RWPE2 (cell line): ENCODE results near the gene THRB.

Experiments used
- ATAC-seq: fragments of 200-7000 bp; cut with Tn5 transposase; 3 replicates; pipeline ENCODE4 v1.9.1; 2021; ENCODE audit warnings: low read depth
- DNase-seq: peaks from one replicate; pipeline ENCODE4 v3.0.0-alpha.2; 2020; ENCODE audit warnings: low spot score
- H3K27ac ChIP-seq: fragments of 450-650 bp; 2 replicates; pipeline ENCODE4 v1.5.1; 2017; ENCODE audit warnings: mild to moderate bottlenecking; ENCODE audit not compliant: poor library complexity, severe bottlenecking
- H3K27me3 ChIP-seq: fragments of 250-450 bp; sonication (Bioruptor Pico); 2 replicates; pipeline ENCODE4 v1.5.1; 2021; ENCODE audit warnings: mild to moderate bottlenecking, moderate library complexity; ENCODE audit not compliant: insufficient read depth, poor library complexity, severe bottlenecking
- H3K36me3 ChIP-seq: fragments of 250-450 bp; sonication (Bioruptor Pico); 2 replicates; pipeline ENCODE4 v1.5.1; 2020; ENCODE audit warnings: low read depth, mild to moderate bottlenecking, moderate library complexity
- H3K4me1 ChIP-seq: fragments of 250-450 bp; sonication (Bioruptor Pico); 2 replicates; pipeline ENCODE4 v1.5.1; 2021; ENCODE audit warnings: mild to moderate bottlenecking, moderate library complexity; ENCODE audit not compliant: insufficient read depth, poor library complexity, severe bottlenecking
- H3K4me3 ChIP-seq: fragments of 250-450 bp; sonication (Bioruptor Pico); 2 replicates; pipeline ENCODE4 v1.5.1; 2021; ENCODE audit warnings: mild to moderate bottlenecking, moderate library complexity; ENCODE audit not compliant: severe bottlenecking
- H3K9me3 ChIP-seq: fragments of 250-450 bp; sonication (Bioruptor Pico); 2 replicates; pipeline ENCODE4 v1.5.1; 2021; ENCODE audit warnings: mild to moderate bottlenecking, moderate library complexity; ENCODE audit not compliant: severe bottlenecking
- TF ChIP-seq, protein P1 (sequence below): fragments of 450-650 bp; IDR thresholded peaks from one replicate; pipeline ENCODE4 v1.5.1; 2017; ENCODE audit warnings: mild to moderate bottlenecking, moderate library complexity; ENCODE audit not compliant: poor library complexity, severe bottlenecking

THRB gene

DNA sequence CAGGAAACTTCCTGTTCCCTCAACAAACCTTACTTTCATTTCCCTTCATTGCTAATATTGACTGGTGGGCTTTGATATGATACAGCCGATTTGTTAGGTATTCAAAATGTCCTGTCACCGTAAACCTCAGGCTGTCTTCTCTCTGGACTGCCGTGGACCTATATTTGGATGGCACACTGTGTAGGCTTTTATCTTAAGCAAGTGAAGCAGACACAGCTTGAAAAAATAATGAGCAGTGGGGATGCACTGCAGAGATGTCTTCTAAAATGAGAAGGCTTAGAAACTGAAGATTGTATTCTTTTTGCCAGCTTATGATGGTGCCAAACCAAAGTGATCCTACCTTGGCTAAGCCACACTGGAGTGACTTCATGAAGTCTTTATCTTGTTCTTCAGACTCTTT is 283.3 kb downstream of the THRB start:
- H3K4me1 ChIP-seq = no peaks in the 10 kb centered on the region
- H3K27ac ChIP-seq = no peak overlapping the region
- no peaks in the 10 kb centered on the region for H3K9me3 ChIP-seq
- ATAC-seq (no peak), DNase-seq (no peak)
- TF ChIP-seq, protein P1, sequence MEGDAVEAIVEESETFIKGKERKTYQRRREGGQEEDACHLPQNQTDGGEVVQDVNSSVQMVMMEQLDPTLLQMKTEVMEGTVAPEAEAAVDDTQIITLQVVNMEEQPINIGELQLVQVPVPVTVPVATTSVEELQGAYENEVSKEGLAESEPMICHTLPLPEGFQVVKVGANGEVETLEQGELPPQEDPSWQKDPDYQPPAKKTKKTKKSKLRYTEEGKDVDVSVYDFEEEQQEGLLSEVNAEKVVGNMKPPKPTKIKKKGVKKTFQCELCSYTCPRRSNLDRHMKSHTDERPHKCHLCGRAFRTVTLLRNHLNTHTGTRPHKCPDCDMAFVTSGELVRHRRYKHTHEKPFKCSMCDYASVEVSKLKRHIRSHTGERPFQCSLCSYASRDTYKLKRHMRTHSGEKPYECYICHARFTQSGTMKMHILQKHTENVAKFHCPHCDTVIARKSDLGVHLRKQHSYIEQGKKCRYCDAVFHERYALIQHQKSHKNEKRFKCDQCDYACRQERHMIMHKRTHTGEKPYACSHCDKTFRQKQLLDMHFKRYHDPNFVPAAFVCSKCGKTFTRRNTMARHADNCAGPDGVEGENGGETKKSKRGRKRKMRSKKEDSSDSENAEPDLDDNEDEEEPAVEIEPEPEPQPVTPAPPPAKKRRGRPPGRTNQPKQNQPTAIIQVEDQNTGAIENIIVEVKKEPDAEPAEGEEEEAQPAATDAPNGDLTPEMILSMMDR = no peak
- no peaks in the 10 kb centered on the region for H3K27me3 ChIP-seq
- no peak overlapping the region for H3K4me3 ChIP-seq
- no peaks in the 10 kb centered on the region for H3K36me3 ChIP-seq

DNA sequence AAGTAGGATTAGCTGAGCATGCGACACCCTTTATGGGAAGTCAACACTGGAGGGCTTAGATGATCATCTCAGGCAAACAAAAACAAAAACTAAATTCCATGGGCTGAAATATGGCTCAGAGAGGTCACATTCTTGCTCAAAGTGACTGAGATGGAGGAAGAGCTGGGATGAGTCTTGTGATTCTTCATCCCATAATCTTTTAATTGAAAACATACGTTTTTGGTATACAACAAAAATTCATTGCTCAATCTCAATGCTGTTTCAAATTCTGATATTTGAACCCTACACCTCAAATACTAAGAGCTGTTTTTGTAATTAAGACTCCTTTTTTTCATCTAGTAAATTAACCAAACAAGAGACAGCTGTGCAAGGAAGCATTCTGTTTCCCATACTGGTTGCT is 292.6 kb downstream of the THRB start:
- Histone ChIP-seq H3K27ac (no peak overlapping the region), H3K36me3 (no peaks in the 10 kb centered on the region), H3K9me3 (no peaks in the 10 kb centered on the region), H3K27me3 (no peaks in the 10 kb centered on the region), H3K4me1 (no peaks in the 10 kb centered on the region), H3K4me3 (no peak overlapping the region)
- TF ChIP-seq, protein P1 = no peak
- no peak for ATAC-seq
- DNase-seq = no peak

DNA sequence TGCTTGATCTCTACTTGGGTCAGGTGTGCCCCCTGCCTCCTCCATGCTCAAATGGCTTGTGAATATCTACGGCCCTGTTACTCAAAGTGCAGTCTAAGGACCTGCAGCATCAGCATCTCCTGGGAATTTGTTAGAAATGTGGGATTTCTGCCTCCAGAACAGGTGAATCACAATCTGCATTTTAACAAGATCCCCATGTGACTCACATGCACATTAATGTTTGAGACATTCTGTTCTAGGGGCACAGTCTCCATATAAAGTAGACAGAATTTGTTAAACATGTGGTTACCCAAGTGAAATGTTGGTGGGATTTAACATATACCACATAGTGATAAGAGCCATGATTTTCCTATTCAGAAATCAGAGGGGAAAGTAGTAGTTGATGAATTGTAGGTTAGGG is 293.3 kb downstream of the THRB start:
- TF ChIP-seq, protein P1 = no peak
- no peaks in the 10 kb centered on the region for H3K36me3 ChIP-seq
- no peak overlapping the region for H3K4me3 ChIP-seq
- ATAC-seq (no peak), DNase-seq (no peak)
- H3K4me1 ChIP-seq = no peaks in the 10 kb centered on the region
- H3K27me3 ChIP-seq = no peaks in the 10 kb centered on the region
- no peaks in the 10 kb centered on the region for H3K9me3 ChIP-seq
- H3K27ac ChIP-seq = no peak overlapping the region

DNA sequence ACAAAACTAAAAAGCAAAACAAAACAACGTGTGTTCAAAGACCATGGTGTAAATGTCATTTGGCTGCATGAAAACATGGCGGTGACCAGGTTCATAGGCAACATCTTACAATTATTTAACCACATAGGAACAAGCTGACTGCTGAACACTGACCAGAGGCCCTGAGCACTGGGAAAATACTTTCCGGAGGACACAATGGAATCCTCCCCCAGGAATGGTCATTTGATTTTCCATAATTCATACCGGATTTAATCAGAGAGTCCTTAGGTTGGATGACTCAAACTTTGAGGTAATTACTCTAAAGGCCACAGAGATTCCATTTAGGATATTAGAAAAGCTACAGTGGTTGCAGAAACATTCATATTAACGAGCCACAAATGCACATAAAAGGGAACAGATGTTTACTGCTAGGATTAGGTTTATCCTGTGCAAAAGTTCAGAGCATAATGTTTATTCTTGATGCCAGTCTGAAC is 294.8 kb downstream of the THRB start:
- Histone ChIP-seq H3K9me3 (no peaks in the 10 kb centered on the region), H3K27ac (no peak overlapping the region), H3K4me1 (no peaks in the 10 kb centered on the region), H3K27me3 (no peaks in the 10 kb centered on the region), H3K36me3 (no peaks in the 10 kb centered on the region), H3K4me3 (no peak overlapping the region)
- ATAC-seq = no peak
- TF ChIP-seq, protein P1 = no peak
- no peak for DNase-seq

DNA sequence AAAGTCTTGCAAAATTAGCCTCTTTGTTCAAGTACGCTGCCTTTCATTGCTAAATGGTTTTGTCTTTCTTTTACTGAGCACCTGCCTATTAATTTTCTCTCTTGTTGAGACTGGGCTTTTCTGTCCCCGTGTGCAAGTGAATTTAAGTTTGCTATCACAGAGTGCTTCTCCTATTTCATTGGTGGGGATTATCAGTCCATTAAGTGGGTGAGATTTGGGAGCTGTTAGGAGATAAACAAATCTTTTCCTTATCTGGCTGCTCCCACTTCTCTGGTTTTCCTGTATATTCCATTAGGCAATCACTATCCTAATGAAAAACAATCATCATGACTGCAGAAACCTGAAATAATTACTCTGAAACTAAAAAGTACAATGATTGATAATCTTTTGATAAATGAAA is 295.4 kb downstream of the THRB start:
- no peak for ATAC-seq

More for the DNA sequence above, 295.4 kb downstream of the THRB start:
- Histone ChIP-seq H3K27me3 (no peaks in the 10 kb centered on the region), H3K4me3 (no peak overlapping the region), H3K4me1 (no peaks in the 10 kb centered on the region), H3K9me3 (no peaks in the 10 kb centered on the region), H3K36me3 (no peaks in the 10 kb centered on the region), H3K27ac (no peak overlapping the region)
- no peak for DNase-seq
- TF ChIP-seq, protein P1 = no peak
